GM18526 (cell line): ENCODE measurements around the gene TRMT1L.

ENCODE experiments used
- POLR2A ChIP-seq: IDR thresholded peaks from 3 replicates; pipeline ENCODE4 v1.6.1; 2011; ENCODE audit not compliant: insufficient read length; ENCODE audit errors: extremely low read depth

The TRMT1L gene

GRCh38 chr1:185151215-185151614, 5.5 kb downstream of the TRMT1L start:
- TF ChIP-seq POLR2A: no peak

GRCh38 chr1:185144233-185144632, 12.5 kb downstream of the TRMT1L start:
- no peak for TF ChIP-seq POLR2A

GRCh38 chr1:185139246-185139645, 17.5 kb downstream of the TRMT1L start:
- TF ChIP-seq POLR2A: no peak

GRCh38 chr1:185137896-185138545, 18.7 kb downstream of the TRMT1L start:
- TF ChIP-seq POLR2A: no peak

- no peak for TF ChIP-seq POLR2A
Observed at GRCh38 chr1:185132534-185132933, 24.2 kb downstream of the TRMT1L start.

GRCh38 chr1:185129708-185130107, 27.0 kb downstream of the TRMT1L start:
- TF ChIP-seq POLR2A: no peak

GRCh38 chr1:185112356-185112755, 44.4 kb downstream of the TRMT1L start:
- no peak for TF ChIP-seq POLR2A

GRCh38 chr1:185111873-185112272, 44.9 kb downstream of the TRMT1L start:
- no peak for TF ChIP-seq POLR2A

- TF ChIP-seq POLR2A: no peak
Observed at GRCh38 chr1:185110145-185110544, 46.6 kb downstream of the TRMT1L start.

GRCh38 chr1:185108321-185108720, 48.4 kb downstream of the TRMT1L start:
- no peak for TF ChIP-seq POLR2A

- TF ChIP-seq POLR2A: no peak
Observed at GRCh38 chr1:185105121-185105520, 51.6 kb downstream of the TRMT1L start.

- TF ChIP-seq POLR2A: no peak
Observed at GRCh38 chr1:185104083-185104482, 52.7 kb downstream of the TRMT1L start.

- no peak for TF ChIP-seq POLR2A
Observed at GRCh38 chr1:185096531-185096930, 60.2 kb downstream of the TRMT1L start.

- TF ChIP-seq POLR2A: no peak
Observed at GRCh38 chr1:185094761-185095160, 62.0 kb downstream of the TRMT1L start.

GRCh38 chr1:185091480-185091879, 65.3 kb downstream of the TRMT1L start:
- no peak for TF ChIP-seq POLR2A

GRCh38 chr1:185087746-185088145, 69.0 kb downstream of the TRMT1L start:
- TF ChIP-seq POLR2A: no peak

GRCh38 chr1:185087101-185087500, 69.7 kb downstream of the TRMT1L start:
- TF ChIP-seq POLR2A: no peak
